Loucy (cell line): ENCODE data around the gene CKS2.
"Not testable (repeated sequence)": the region's sequence is repeated elsewhere in the genome, so short reads cannot be mapped to it uniquely, and the experiment has no call there.

Source experiments
- H2AFZ ChIP-seq: fragments of 200-600 bp; sonication (generic); 2 replicates; pipeline ENCODE4 v1.6.0; 2016; ENCODE audit warnings: antibody characterized with exemption, mild to moderate bottlenecking, low read length, moderate library complexity
- H3F3A ChIP-seq: fragments of 200-600 bp; 2 replicates; pipeline ENCODE4 v1.6.0; 2016; ENCODE audit warnings: antibody characterized with exemption, low read depth, mild to moderate bottlenecking
- H3K27me3 ChIP-seq: fragments of 200-600 bp; sonication (generic); 2 replicates; pipeline ENCODE4 v1.6.1; 2014; ENCODE audit warnings: low read length, mild to moderate bottlenecking; ENCODE audit not compliant: insufficient read depth, poor library complexity, severe bottlenecking
- H3K36me3 ChIP-seq: fragments of 200-600 bp; sonication (generic); 2 replicates; pipeline ENCODE4 v1.6.1; 2016; ENCODE audit warnings: low read length; ENCODE audit not compliant: insufficient read depth
- H3K4me1 ChIP-seq: fragments of 200-600 bp; sonication (generic); 2 replicates; pipeline ENCODE4 v1.5.1; 2014; ENCODE audit warnings: low read length, mild to moderate bottlenecking; ENCODE audit not compliant: insufficient read depth, poor library complexity, severe bottlenecking
- H3K4me2 ChIP-seq: fragments of 200-600 bp; sonication (generic); 2 replicates; pipeline ENCODE4 v1.6.0; 2014; ENCODE audit warnings: antibody characterized with exemption, low read length, low read depth, mild to moderate bottlenecking; ENCODE audit not compliant: poor library complexity, severe bottlenecking
- H3K4me3 ChIP-seq: fragments of 200-600 bp; sonication (generic); 2 replicates; pipeline ENCODE4 v1.5.1; 2014; ENCODE audit warnings: low read length, mild to moderate bottlenecking, mixed read lengths; ENCODE audit not compliant: poor library complexity, severe bottlenecking
- H3K79me2 ChIP-seq: fragments of 200-600 bp; sonication (generic); 2 replicates; pipeline ENCODE4 v1.6.1; 2014; ENCODE audit warnings: low read length; ENCODE audit not compliant: insufficient read depth
- H3K9ac ChIP-seq: fragments of 200-600 bp; sonication (generic); 2 replicates; pipeline ENCODE4 v1.6.0; 2014; ENCODE audit warnings: mild to moderate bottlenecking, low read depth, low read length, moderate library complexity; ENCODE audit not compliant: poor library complexity, severe bottlenecking
- H3K9me2 ChIP-seq: fragments of 200-600 bp; sonication (generic); replicated peaks from 2 replicates; pipeline ENCODE4 v1.6.1; 2016; ENCODE audit warnings: low read depth, low read length, mixed read lengths
- H3K9me3 ChIP-seq: fragments of 200-600 bp; sonication (generic); 2 replicates; pipeline ENCODE4 v1.6.1; 2014; ENCODE audit warnings: mild to moderate bottlenecking, antibody characterized with exemption, low read length, low read depth; ENCODE audit not compliant: insufficient read depth
- H4K20me1 ChIP-seq: fragments of 200-600 bp; sonication (generic); 2 replicates; pipeline ENCODE4 v1.6.0; 2014; ENCODE audit warnings: antibody characterized with exemption, low read length, mild to moderate bottlenecking; ENCODE audit not compliant: insufficient read depth, poor library complexity, severe bottlenecking
- CTCF ChIP-seq: fragments of 200-600 bp; sonication (generic); conservative IDR thresholded peaks from 2 replicates; pipeline ENCODE4 v1.5.1; 2014; ENCODE audit warnings: mild to moderate bottlenecking, antibody characterized with exemption, low read length
- EZH2phosphoT487 ChIP-seq: fragments of 200-600 bp; IDR thresholded peaks from 2 replicates; pipeline ENCODE4 v1.6.1; 2018; ENCODE audit warnings: antibody characterized with exemption, mild to moderate bottlenecking, moderate library complexity, borderline replicate concordance

CKS2 gene

DNA sequence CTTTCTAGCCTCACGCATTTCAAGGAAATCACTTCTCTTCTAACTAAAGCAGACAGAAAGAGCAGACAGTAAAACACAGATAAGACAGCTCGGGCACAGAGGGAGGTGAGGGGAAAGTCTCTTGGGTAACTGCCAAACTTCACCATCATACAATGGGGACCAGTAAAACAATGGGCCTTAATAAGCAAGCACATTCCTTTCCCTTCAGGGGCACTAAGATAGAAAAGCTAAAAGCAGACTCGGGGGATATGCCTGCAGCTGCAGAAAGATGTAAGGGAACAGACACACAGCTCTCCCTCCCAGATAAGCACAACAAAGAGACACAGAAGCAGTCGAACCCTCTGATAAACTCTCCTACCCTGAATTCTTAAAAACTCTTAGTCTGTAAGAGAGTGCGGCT, 15.6 kb upstream of the CKS2 start:
- Histone ChIP-seq H3K9me2 (no peaks in the 10 kb centered on the region), H2AFZ (no peak overlapping the region), H3K4me2 (no peak overlapping the region), H4K20me1 (no peaks in the 10 kb centered on the region), H3K9ac (no peak overlapping the region), H3K79me2 (no peaks in the 10 kb centered on the region), H3K4me3 (no peak overlapping the region), H3K36me3 (no peaks in the 10 kb centered on the region), H3K27me3 (peaks cover 9% of the 10 kb centered on the region), H3K4me1 (no peaks in the 10 kb centered on the region), H3F3A (no peaks in the 10 kb centered on the region), H3K9me3 (peaks cover 5% of the 10 kb centered on the region; the same call in 1 of the 2 replicates)
- TF ChIP-seq EZH2phosphoT487, result no peak
- TF ChIP-seq CTCF, result no peak

DNA sequence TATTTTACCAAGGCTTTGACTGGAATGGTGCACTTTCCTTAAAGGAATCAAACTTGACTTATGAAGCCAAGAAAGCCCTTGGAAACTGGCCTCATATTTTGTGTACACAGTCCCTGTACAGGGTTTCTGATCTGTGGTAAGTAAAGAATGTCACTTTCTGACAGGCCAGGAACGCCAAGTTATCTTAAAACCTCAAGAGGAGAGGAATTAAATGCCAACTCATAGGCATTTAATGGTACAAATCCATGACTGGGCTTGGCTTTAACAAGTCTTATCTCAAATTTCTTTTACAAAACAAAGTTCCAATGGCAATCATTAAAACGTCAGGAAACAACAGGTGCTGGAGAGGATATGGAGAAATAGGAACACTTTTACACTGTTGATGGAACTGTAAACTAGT, 9.0 kb upstream of the CKS2 start:
- not testable (repeated sequence) for H3K9me3 ChIP-seq, H3K36me3 ChIP-seq, H3K27me3 ChIP-seq, H3K4me3 ChIP-seq, H2AFZ ChIP-seq, H3F3A ChIP-seq, H3K9ac ChIP-seq, H4K20me1 ChIP-seq, H3K9me2 ChIP-seq, H3K4me2 ChIP-seq, H3K4me1 ChIP-seq, H3K79me2 ChIP-seq

- Histone ChIP-seq H3K4me2 (peak overlapping the region; percentile 1), H3K36me3 (no peaks in the 10 kb centered on the region), H3K27me3 (no peaks in the 10 kb centered on the region), H3K4me1 (peaks cover 5% of the 10 kb centered on the region), H3F3A (no peaks in the 10 kb centered on the region), H3K9me3 (no peaks in the 10 kb centered on the region), H2AFZ (peak overlapping the region; percentile 25), H3K79me2 (peaks cover 2% of the 10 kb centered on the region; the same call in 1 of the 2 replicates), H3K9me2 (no peaks in the 10 kb centered on the region), H3K9ac (no peak overlapping the region), H3K4me3 (no peak overlapping the region), H4K20me1 (no peaks in the 10 kb centered on the region)
- TF ChIP-seq CTCF, result no peak
- TF ChIP-seq EZH2phosphoT487, result no peak
These were observed 6.8 kb upstream of the CKS2 start for GRCh38 chr9:89304020-89304833.

- Histone ChIP-seq H3K4me2 (no peak overlapping the region), H3K36me3 (no peaks in the 10 kb centered on the region), H3K79me2 (peaks cover 7% of the 10 kb centered on the region), H3K4me1 (peaks cover 10% of the 10 kb centered on the region), H4K20me1 (no peaks in the 10 kb centered on the region), H2AFZ (no peak overlapping the region), H3K9me3 (no peaks in the 10 kb centered on the region), H3K9ac (no peak overlapping the region), H3K4me3 (no peak overlapping the region), H3K9me2 (no peaks in the 10 kb centered on the region), H3F3A (no peaks in the 10 kb centered on the region), H3K27me3 (no peaks in the 10 kb centered on the region)
- no peak for TF ChIP-seq EZH2phosphoT487
- no peak for TF ChIP-seq CTCF
These were observed 6.2 kb upstream of the CKS2 start for GRCh38 chr9:89304834-89305188.
